Thoracic aorta (tissue), 2 donors: ENCODE measurements around the gene RIMS4. TPM values are rescaled to one million over a fixed set of nuclear protein-coding genes. Genes with fewer than 3 reads are reported as not detected.

Source experiments
- ATAC-seq: fragments of 150-250 bp; one replicate; pipeline ENCODE4 v1.8.0; 2017; ENCODE audit warnings: low read depth; ENCODE audit not compliant: insufficient number of reproducible peaks, low FRiP score
- DNase-seq: peaks from one replicate; pipeline ENCODE4 v3.0.0-alpha.2; 2020; ENCODE audit warnings: low spot score
- H3K27ac ChIP-seq, 2 donors: fragments of 200-600 bp; sonication (generic); 1 replicate in 1 of 2; 2 replicates in 1 of 2; pipeline ENCODE4 v1.5.1; 2016; ENCODE audit warnings: mild to moderate bottlenecking in 2 of 2, moderate library complexity in 2 of 2
- H3K27me3 ChIP-seq: fragments of 200-600 bp; sonication (generic); replicated peaks from 2 replicates; pipeline ENCODE4 v1.6.0; 2016; ENCODE audit warnings: mild to moderate bottlenecking; ENCODE audit not compliant: insufficient read depth
- H3K36me3 ChIP-seq: fragments of 200-600 bp; sonication (generic); one replicate; pipeline ENCODE4 v1.5.1; 2016
- H3K4me1 ChIP-seq, 2 donors: fragments of 200-600 bp; sonication (generic); 1 replicate in 1 of 2; 2 replicates in 1 of 2; pipeline versions ENCODE4 v1.5.1 to v1.6.0; 2016; ENCODE audit warnings: low read depth in 2 of 2, mild to moderate bottlenecking in 1 of 2; ENCODE audit not compliant: control insufficient read depth in 1 of 2
- H3K4me3 ChIP-seq: fragments of 200-600 bp; sonication (generic); 2 replicates; pipeline ENCODE4 v1.5.1; 2016; ENCODE audit warnings: mild to moderate bottlenecking
- H3K9me3 ChIP-seq: fragments of 200-600 bp; sonication (generic); 2 replicates; pipeline ENCODE4 v1.5.1; 2016
- CTCF ChIP-seq: fragments of 200-600 bp; sonication (generic); IDR thresholded peaks from one replicate; pipeline ENCODE4 v1.5.1; 2019; ENCODE audit warnings: antibody characterized with exemption
- total RNA-seq, 2 donors: library from RNA; depleted of rRNA; stranded (reverse); fragments of >200 nt; gene quantifications; one replicate each; pipeline versions ENCODE4 v1.1.0 to v1.2.3, GENCODE V29; 2016

Gene RIMS4
- total RNA-seq, 2 donors from 2014 or later, result 2.4 to 13.5 TPM

GRCh38 chr20:44792796-44793195 lies 17.6 kb downstream of the RIMS4 start:
- H3K36me3 ChIP-seq, result no peaks in the 10 kb centered on the region
- H3K27me3 ChIP-seq, result no peaks in the 10 kb centered on the region
- ATAC-seq, result no peak
- no peaks in the 10 kb centered on the region for H3K9me3 ChIP-seq
- no peak overlapping the region for H3K4me3 ChIP-seq
- H3K27ac ChIP-seq, result no peak overlapping the region
- H3K4me1 ChIP-seq, result no peaks in the 10 kb centered on the region
- TF ChIP-seq CTCF, result no peak
- no peak for DNase-seq

- DNase-seq, result no peak
- TF ChIP-seq CTCF, result no peak
Measured at GRCh38 chr20:44790638-44791393, 19.5 kb downstream of the RIMS4 start.

GRCh38 chr20:44788706-44789456 lies 21.5 kb downstream of the RIMS4 start:
- Histone ChIP-seq H3K27me3 (no peaks in the 10 kb centered on the region), H3K27ac (no peak overlapping the region), H3K4me3 (no peak overlapping the region), H3K36me3 (no peaks in the 10 kb centered on the region), H3K9me3 (no peaks in the 10 kb centered on the region), H3K4me1 (peaks cover 0 to 7% of the 10 kb centered on the region in 2 donors)
- TF ChIP-seq CTCF, result no peak
- ATAC-seq, result no peak
- DNase-seq, result no peak

More at GRCh38 chr20:44790638-44791393, 19.5 kb downstream of the RIMS4 start:
- no peak for ATAC-seq
- no peaks in the 10 kb centered on the region for H3K36me3 ChIP-seq
- H3K27ac ChIP-seq, result no peak overlapping the region
- H3K4me1 ChIP-seq, result peaks cover 0 to 6% of the 10 kb centered on the region in 2 donors
- no peaks in the 10 kb centered on the region for H3K27me3 ChIP-seq
- H3K4me3 ChIP-seq, result no peak overlapping the region
- no peaks in the 10 kb centered on the region for H3K9me3 ChIP-seq

GRCh38 chr20:44787299-44787698 lies 23.0 kb downstream of the RIMS4 start:
- Histone ChIP-seq H3K4me1 (peaks cover 0 to 7% of the 10 kb centered on the region in 2 donors), H3K9me3 (no peaks in the 10 kb centered on the region), H3K27ac (no peak overlapping the region), H3K27me3 (no peaks in the 10 kb centered on the region), H3K36me3 (no peaks in the 10 kb centered on the region), H3K4me3 (no peak overlapping the region)
- ATAC-seq, result no peak
- no peak for TF ChIP-seq CTCF
- no peak for DNase-seq

- H3K4me3 ChIP-seq, result no peak overlapping the region
- TF ChIP-seq CTCF, result peak; percentile 36
- ATAC-seq (no peak), DNase-seq (no peak)
- no peaks in the 10 kb centered on the region for H3K9me3 ChIP-seq
- H3K27ac ChIP-seq, result no peak overlapping the region
- no peaks in the 10 kb centered on the region for H3K36me3 ChIP-seq
- no peaks in the 10 kb centered on the region for H3K27me3 ChIP-seq
- peaks cover 0 to 7% of the 10 kb centered on the region in 2 donors for H3K4me1 ChIP-seq
Measured at GRCh38 chr20:44785768-44786167, 24.6 kb downstream of the RIMS4 start.
